ENCODE data around the gene CISD2.

GRCh38 chr4:102842367-102842766 is 26.4 kb upstream of the CISD2 start:
- TF ChIP-seq CTCF (conservative IDR thresholded peaks at IDR 0.05; ENCODE audit: low read depth, low read length), result no peak
- no peak for TF ChIP-seq SMC3 (IDR thresholded peaks at IDR 0.05; ENCODE audit: low read depth, low read length)
- TF ChIP-seq MXI1 (IDR thresholded peaks at IDR 0.05; ENCODE audit: borderline replicate concordance, low read depth, low read length), result no peak
- no peak for TF ChIP-seq POLR2A (IDR thresholded peaks at IDR 0.05; ENCODE audit: low read depth, low read length)
- TF ChIP-seq BHLHE40 (IDR thresholded peaks at IDR 0.05; ENCODE audit: low read depth, low read length), result no peak
